HL-60 (cell line): ENCODE data around the gene PRL.

Experiments
- DNase-seq, 2 experiments: peaks; one replicate each; pipeline ENCODE4 v3.0.0-alpha.2; 2010 to 2020; ENCODE audit warnings: low read depth in 1 of 2, low spot score in 1 of 2
- H3K27ac ChIP-seq: fragments of 250-450 bp; sonication (Bioruptor Pico); replicated peaks from 2 replicates; pipeline ENCODE4 v1.5.1; 2020; ENCODE audit warnings: mild to moderate bottlenecking, moderate library complexity
- H3K27me3 ChIP-seq: fragments of 250-450 bp; sonication (Bioruptor Pico); 2 replicates; pipeline ENCODE4 v1.5.1; 2021; ENCODE audit warnings: mild to moderate bottlenecking, moderate library complexity; ENCODE audit not compliant: insufficient read depth, poor library complexity, severe bottlenecking
- H3K4me3 ChIP-seq: replicated peaks from 2 replicates; pipeline ENCODE4 v1.5.1; 2011; ENCODE audit warnings: mild to moderate bottlenecking, control low read depth, low read length; ENCODE audit not compliant: insufficient read depth
- GABPA ChIP-seq: IDR thresholded peaks from 2 replicates; pipeline ENCODE4 v1.6.1; 2012; ENCODE audit warnings: low read depth
- POLR2AphosphoS5 ChIP-seq: IDR thresholded peaks from 2 replicates; pipeline ENCODE4 v1.6.1; 2012; ENCODE audit warnings: low read depth
- SPI1 ChIP-seq: IDR thresholded peaks from 2 replicates; pipeline ENCODE4 v1.6.1; 2012; ENCODE audit warnings: low read depth, mild to moderate bottlenecking, borderline replicate concordance
- long read RNA-seq: library from polyadenylated mRNA; unstranded; transcript quantifications from one replicate; pipeline ENCODE4 v2.0.0, GENCODE V29; 2020
- TF ChIP-seq, protein P1 (sequence below): IDR thresholded peaks from one replicate; pipeline ENCODE4 v1.5.1; 2011; ENCODE audit warnings: low read length, control low read depth, inconsistent platforms; ENCODE audit not compliant: insufficient read depth
- TF ChIP-seq, protein P2 (sequence below): IDR thresholded peaks from 2 replicates; pipeline ENCODE4 v1.6.1; 2012; ENCODE audit warnings: low read depth; ENCODE audit not compliant: insufficient replicate concordance

Gene PRL
- long read RNA-seq = 0 reads

DNA sequence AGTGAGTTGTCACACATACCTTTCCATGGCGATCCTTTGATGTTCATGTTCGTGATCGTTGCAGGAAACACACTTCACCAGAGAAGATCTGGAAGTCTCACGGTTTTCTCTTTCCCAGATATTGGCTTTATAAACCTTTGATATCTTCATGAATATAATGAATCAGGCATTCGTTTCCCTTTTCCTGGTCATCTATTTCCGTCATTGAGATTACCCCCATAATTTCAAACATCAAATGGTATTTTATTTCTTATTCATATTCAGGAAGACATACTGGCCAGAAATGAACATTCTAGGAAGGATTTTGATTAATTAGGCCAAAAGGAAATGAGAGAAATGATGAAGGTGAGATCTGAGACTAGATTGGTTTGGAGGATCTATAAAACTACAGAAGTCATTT, at the start of gene PRL:
TSS of gene PRL (minus strand) at position 101 of the 400 bp plus-strand sequence. CDS start at position 47, 54 bp downstream.
- Histone ChIP-seq H3K27me3 (no peaks in the 10 kb centered on the region), H3K4me3 (no peak within 1 kb of the TSS)

DNA sequence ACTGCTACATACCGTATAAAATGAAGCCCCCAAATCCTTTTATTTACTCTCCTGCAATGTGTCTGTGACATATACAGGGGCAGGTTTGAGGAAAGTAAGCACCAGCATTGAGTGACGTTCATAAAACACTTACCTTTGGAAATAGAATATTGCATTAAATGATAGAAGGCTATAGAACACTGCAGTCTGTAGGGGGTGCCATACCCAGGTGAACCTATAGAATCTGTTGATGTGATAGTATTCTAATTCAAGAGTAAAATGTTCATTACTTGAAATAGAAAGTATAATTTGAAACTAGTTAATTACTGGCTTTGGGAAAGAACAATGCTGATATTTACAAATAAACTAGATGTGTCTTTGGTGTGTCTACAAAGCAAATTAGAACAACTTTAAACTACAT, 47.0 kb upstream of the PRL start:
- no peak overlapping the region for H3K27ac ChIP-seq
- H3K27me3 ChIP-seq = no peaks in the 10 kb centered on the region
- DNase-seq = no peak
- no peak overlapping the region for H3K4me3 ChIP-seq
- TF ChIP-seq, protein P1, sequence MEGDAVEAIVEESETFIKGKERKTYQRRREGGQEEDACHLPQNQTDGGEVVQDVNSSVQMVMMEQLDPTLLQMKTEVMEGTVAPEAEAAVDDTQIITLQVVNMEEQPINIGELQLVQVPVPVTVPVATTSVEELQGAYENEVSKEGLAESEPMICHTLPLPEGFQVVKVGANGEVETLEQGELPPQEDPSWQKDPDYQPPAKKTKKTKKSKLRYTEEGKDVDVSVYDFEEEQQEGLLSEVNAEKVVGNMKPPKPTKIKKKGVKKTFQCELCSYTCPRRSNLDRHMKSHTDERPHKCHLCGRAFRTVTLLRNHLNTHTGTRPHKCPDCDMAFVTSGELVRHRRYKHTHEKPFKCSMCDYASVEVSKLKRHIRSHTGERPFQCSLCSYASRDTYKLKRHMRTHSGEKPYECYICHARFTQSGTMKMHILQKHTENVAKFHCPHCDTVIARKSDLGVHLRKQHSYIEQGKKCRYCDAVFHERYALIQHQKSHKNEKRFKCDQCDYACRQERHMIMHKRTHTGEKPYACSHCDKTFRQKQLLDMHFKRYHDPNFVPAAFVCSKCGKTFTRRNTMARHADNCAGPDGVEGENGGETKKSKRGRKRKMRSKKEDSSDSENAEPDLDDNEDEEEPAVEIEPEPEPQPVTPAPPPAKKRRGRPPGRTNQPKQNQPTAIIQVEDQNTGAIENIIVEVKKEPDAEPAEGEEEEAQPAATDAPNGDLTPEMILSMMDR = no peak
- TF ChIP-seq POLR2AphosphoS5 (no peak), SPI1 (no peak), GABPA (no peak)
- TF ChIP-seq, protein P2, sequence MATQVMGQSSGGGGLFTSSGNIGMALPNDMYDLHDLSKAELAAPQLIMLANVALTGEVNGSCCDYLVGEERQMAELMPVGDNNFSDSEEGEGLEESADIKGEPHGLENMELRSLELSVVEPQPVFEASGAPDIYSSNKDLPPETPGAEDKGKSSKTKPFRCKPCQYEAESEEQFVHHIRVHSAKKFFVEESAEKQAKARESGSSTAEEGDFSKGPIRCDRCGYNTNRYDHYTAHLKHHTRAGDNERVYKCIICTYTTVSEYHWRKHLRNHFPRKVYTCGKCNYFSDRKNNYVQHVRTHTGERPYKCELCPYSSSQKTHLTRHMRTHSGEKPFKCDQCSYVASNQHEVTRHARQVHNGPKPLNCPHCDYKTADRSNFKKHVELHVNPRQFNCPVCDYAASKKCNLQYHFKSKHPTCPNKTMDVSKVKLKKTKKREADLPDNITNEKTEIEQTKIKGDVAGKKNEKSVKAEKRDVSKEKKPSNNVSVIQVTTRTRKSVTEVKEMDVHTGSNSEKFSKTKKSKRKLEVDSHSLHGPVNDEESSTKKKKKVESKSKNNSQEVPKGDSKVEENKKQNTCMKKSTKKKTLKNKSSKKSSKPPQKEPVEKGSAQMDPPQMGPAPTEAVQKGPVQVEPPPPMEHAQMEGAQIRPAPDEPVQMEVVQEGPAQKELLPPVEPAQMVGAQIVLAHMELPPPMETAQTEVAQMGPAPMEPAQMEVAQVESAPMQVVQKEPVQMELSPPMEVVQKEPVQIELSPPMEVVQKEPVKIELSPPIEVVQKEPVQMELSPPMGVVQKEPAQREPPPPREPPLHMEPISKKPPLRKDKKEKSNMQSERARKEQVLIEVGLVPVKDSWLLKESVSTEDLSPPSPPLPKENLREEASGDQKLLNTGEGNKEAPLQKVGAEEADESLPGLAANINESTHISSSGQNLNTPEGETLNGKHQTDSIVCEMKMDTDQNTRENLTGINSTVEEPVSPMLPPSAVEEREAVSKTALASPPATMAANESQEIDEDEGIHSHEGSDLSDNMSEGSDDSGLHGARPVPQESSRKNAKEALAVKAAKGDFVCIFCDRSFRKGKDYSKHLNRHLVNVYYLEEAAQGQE = no peak

More for the DNA sequence above, at the start of gene PRL:
- no peak for DNase-seq
- H3K27ac ChIP-seq = no peak within 1 kb of the TSS
- TF ChIP-seq POLR2AphosphoS5 (no peak), GABPA (no peak), SPI1 (no peak)
- TF ChIP-seq, protein P2 = no peak
- TF ChIP-seq, protein P1 = no peak

- DNase-seq = no peak
- Histone ChIP-seq H3K4me3 (no peak overlapping the region), H3K27me3 (no peaks in the 10 kb centered on the region), H3K27ac (no peak overlapping the region)
- TF ChIP-seq, protein P2 = no peak
- TF ChIP-seq POLR2AphosphoS5 (no peak), GABPA (no peak), SPI1 (no peak)
- TF ChIP-seq, protein P1 = no peak
These were observed 37.9 kb upstream of the PRL start for GRCh38 chr6:22334778-22335177.
